Panc1 (cell line): ENCODE data around the gene ATRN. TPM values are rescaled to one million over a fixed set of nuclear protein-coding genes. Genes with fewer than 3 reads are reported as not detected.

ENCODE experiments used
- ATAC-seq: fragments of 200-7000 bp; cut with Tn5 transposase; 2 replicates; pipeline ENCODE4 v1.9.1; 2020; ENCODE audit warnings: mild to moderate bottlenecking, moderate library complexity
- BruUV-seq: library from RNA; stranded (reverse); fragments of 400-500 nt; replicated peaks from 2 replicates; lab custom pipeline; 2021; lab: Mats Ljungman, UMichigan
- CTCF ChIA-PET: fragments of 300-600 bp; sonication (Branson Sonifier 250); formaldehyde crosslinking; loops from one replicate; lab custom pipeline; 2022; ENCODE audit warnings: antibody characterized with exemption; lab: Charles Lee
- POLR2A ChIA-PET: fragments of 300-600 bp; sonication (Branson Sonifier 250); formaldehyde crosslinking; loops from one replicate; lab custom pipeline; 2022; ENCODE audit warnings: antibody characterized with exemption; lab: Charles Lee
- DNase-seq: peaks from one replicate; pipeline ENCODE4 v3.0.0-alpha.2; 2010; ENCODE audit warnings: low read depth, low spot score
- H3K27ac ChIP-seq: 2 replicates; pipeline ENCODE4 v1.5.1; 2011; ENCODE audit warnings: mild to moderate bottlenecking, low read length, inconsistent platforms
- H3K27me3 ChIP-seq: fragments of 200-500 bp; sonication (Bioruptor generic); 2 replicates; pipeline ENCODE4 v1.6.0; 2014; ENCODE audit warnings: low read length, inconsistent platforms; ENCODE audit not compliant: control insufficient read depth, insufficient read depth
- H3K36me3 ChIP-seq: fragments of 200-500 bp; sonication (Bioruptor generic); 2 replicates; pipeline ENCODE4 v1.5.1; 2014; ENCODE audit warnings: inconsistent platforms, mild to moderate bottlenecking, low read length, moderate library complexity; ENCODE audit not compliant: control insufficient read depth, insufficient read depth
- H3K4me1 ChIP-seq: 2 replicates; pipeline ENCODE4 v1.5.1; 2011; ENCODE audit warnings: inconsistent platforms, mild to moderate bottlenecking, low read length, moderate library complexity; ENCODE audit not compliant: control insufficient read depth, insufficient read depth
- H3K4me3 ChIP-seq, 2 experiments: 2 replicates each; pipeline ENCODE4 v1.5.1; 2011 to 2012; ENCODE audit warnings: low read depth in 2 of 2, low read length in 2 of 2, mild to moderate bottlenecking in 2 of 2, inconsistent platforms in 1 of 2, moderate library complexity in 1 of 2
- H3K9me3 ChIP-seq: fragments of 200-500 bp; sonication (Bioruptor generic); 2 replicates; pipeline ENCODE4 v1.5.1; 2014; ENCODE audit warnings: low read depth, mild to moderate bottlenecking, inconsistent platforms, low read length, moderate library complexity; ENCODE audit not compliant: control insufficient read depth, insufficient read depth
- CTCF ChIP-seq: fragments of 450-650 bp; IDR thresholded peaks from 2 replicates; pipeline ENCODE4 v1.5.1; 2017; ENCODE audit warnings: mild to moderate bottlenecking
- POLR2AphosphoS5 ChIP-seq: IDR thresholded peaks from 2 replicates; pipeline ENCODE4 v1.6.1; 2012; ENCODE audit warnings: mild to moderate bottlenecking, low read depth, low read length, moderate library complexity
- REST ChIP-seq, 2 experiments: IDR thresholded peaks; 2 replicates each; pipeline ENCODE4 v1.6.1; 2011 to 2012; ENCODE audit warnings: low read depth in 2 of 2, control low read depth in 1 of 2, low read length in 1 of 2, mild to moderate bottlenecking in 1 of 2, moderate library complexity in 1 of 2; ENCODE audit not compliant: insufficient read depth in 1 of 2
- SIN3A ChIP-seq: IDR thresholded peaks from 2 replicates; pipeline ENCODE4 v1.6.1; 2012; ENCODE audit warnings: low read depth, mild to moderate bottlenecking, low read length, moderate library complexity, borderline replicate concordance; ENCODE audit not compliant: insufficient read depth
- TCF7L2 ChIP-seq: IDR thresholded peaks from 2 replicates; pipeline ENCODE4 v1.6.1; 2011; ENCODE audit warnings: mild to moderate bottlenecking, low read depth, low read length, inconsistent platforms
- in situ Hi-C: cut with HindIII; loops from 2 replicates; pipeline ENCODE4 v1.10.0; 2016; ENCODE audit warnings: low sequenced_read_pairs, low pct_unique_long_range_greater_than_20kb
- intact Hi-C: fragments of 100-400 bp; cut with micrococcal nuclease; formaldehyde crosslinking; loops from one replicate; pipeline ENCODE4 v1.10.0; 2022; ENCODE audit not compliant: unreplicated experiment
- total RNA-seq: library from RNA; stranded (reverse); gene quantifications from one replicate; pipeline ENCODE4 v1.2.1, GENCODE V29; 2021; ENCODE audit not compliant: unreplicated experiment

ATRN gene
- total RNA-seq, 1 experiment from 2014 or later: 33.8 TPM

- Histone ChIP-seq H3K4me1 (no peaks in the 10 kb centered on the region), H3K36me3 (no peaks in the 10 kb centered on the region), H3K27me3 (no peaks in the 10 kb centered on the region), H3K4me3 (no peak overlapping the region), H3K27ac (no peak overlapping the region), H3K9me3 (no peaks in the 10 kb centered on the region)
- intact Hi-C loops (no loop called here), in situ Hi-C loops (no loop called here)
- ChIA-PET CTCF (no interaction called here), POLR2A (no interaction called here)
- DNase-seq (no peak), ATAC-seq (no peak)
- TF ChIP-seq SIN3A (no peak), TCF7L2 (no peak), REST (IDR thresholded peaks at IDR 0.05; ENCODE audit: insufficient read depth in 1 of 2, low read depth in 2 of 2, low read length in 1 of 2) (no peak), POLR2AphosphoS5 (no peak), CTCF (no peak)
- BruUV-seq: TSS peak; percentile 17
Observed at GRCh38 chr20:3557237-3557785, 86.5 kb downstream of the ATRN start.

- intact Hi-C loops (no loop called here), in situ Hi-C loops (no loop called here)
- no peak for ATAC-seq
- POLR2A ChIA-PET: no interaction called here
- TF ChIP-seq REST (IDR thresholded peaks at IDR 0.05; ENCODE audit: insufficient read depth in 1 of 2, low read depth in 2 of 2, low read length in 1 of 2): no peak
- TF ChIP-seq POLR2AphosphoS5: no peak
- no peak for TF ChIP-seq CTCF
- no peak for TF ChIP-seq SIN3A
- no peak for TF ChIP-seq TCF7L2
- CTCF ChIA-PET: no interaction called here
- Histone ChIP-seq H3K9me3 (no peaks in the 10 kb centered on the region), H3K4me3 (no peak overlapping the region), H3K36me3 (no peaks in the 10 kb centered on the region), H3K27me3 (no peaks in the 10 kb centered on the region), H3K4me1 (no peaks in the 10 kb centered on the region), H3K27ac (no peak overlapping the region)
- DNase-seq: no peak
- BruUV-seq: no TSS peak
Observed at GRCh38 chr20:3559231-3559630, 88.4 kb downstream of the ATRN start.
